ENCODE measurements around the gene KLK13.
A peak's percentile ranks its signal among the peaks of the same experiment; 100 is the strongest.

KLK13 gene, protein sequence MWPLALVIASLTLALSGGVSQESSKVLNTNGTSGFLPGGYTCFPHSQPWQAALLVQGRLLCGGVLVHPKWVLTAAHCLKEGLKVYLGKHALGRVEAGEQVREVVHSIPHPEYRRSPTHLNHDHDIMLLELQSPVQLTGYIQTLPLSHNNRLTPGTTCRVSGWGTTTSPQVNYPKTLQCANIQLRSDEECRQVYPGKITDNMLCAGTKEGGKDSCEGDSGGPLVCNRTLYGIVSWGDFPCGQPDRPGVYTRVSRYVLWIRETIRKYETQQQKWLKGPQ

DNA sequence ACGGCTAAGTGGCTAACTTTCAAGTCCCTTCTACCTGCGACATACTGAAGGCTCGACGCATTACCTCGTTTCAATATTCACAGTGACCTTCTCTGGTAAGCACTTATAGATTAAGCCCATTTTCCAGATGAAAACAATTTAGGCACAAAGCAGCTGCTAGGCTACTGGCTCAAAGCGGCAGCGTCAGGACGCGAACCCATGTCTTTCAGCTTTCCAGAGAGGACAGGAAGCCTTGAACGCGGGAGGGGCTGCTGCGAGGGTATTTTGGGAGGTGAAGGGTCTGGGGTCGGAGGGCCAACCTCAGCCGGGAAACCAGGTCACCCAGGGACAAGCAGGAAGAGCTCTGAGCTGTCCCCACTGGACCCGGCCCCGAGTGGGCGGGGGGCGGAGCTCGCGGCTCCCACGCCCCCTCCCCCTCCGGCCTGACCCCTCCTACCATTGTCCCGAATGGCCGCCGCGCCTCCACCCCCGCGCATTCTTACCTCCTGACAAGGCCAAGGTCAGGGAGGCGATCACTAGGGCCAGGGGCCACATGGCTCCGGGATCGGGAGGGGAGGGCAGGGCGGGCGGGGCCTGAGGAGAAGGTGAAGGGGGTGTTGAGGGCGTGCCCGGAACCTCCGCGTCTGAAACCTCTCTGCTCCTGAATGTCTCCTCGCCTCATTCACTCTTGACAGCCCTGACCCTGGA is at the start of gene KLK13:
Gene KLK13 (minus strand): TSS at position 559 of the 687 bp plus-strand sequence. CDS start 25 bp downstream, at position 534.
- CTCF ChIA-PET = no interaction called here
- peaks cover 4% of the 10 kb centered on the region for H3K4me1 Mint-ChIP-seq

DNA sequence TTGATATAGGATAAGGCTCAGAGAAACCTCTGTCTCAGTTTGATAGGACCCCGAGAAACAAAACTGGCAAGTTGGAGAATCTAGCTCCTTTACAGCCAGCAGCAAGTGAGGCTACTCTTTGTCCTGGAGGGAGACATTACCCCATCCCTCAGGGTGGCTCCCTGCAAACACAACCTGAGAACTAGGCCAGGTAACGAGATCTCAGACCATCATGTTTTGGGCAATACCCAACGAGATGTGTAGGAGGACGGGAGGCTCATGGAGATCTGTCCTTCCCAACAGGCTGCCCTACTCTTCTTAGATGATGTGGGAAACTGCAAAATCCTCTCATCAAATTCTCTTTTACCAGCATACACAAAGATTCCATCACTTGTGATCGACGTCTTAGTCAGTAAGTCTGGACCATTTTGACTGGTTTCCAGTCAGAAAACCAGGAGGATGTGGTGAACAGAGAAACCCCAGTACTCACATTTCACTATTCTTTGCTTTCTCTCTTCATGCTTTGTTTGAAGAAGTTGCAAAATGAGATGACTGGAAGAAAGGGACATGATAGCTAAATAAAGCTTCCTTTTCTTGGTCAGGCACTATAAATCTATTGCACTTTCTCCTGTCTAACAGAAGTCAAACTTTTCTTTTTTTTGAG is 49.3 kb upstream of the KLK13 start:
- H3K27ac Mint-ChIP-seq = peak overlapping the region; percentile 33
- H3K4me3 Mint-ChIP-seq = no peak overlapping the region
- peaks cover 48% of the 10 kb centered on the region for H3K4me1 Mint-ChIP-seq
- CTCF ChIA-PET = no interaction called here
- H3K9me3 Mint-ChIP-seq = no peaks in the 10 kb centered on the region
- DNase-seq = peak; percentile 33
- no peaks in the 10 kb centered on the region for H3K27me3 Mint-ChIP-seq
- no peaks in the 10 kb centered on the region for H3K36me3 Mint-ChIP-seq

More for the DNA sequence above, at the start of gene KLK13:
- no peaks in the 10 kb centered on the region for H3K36me3 Mint-ChIP-seq
- peaks cover 54% of the 10 kb centered on the region for H3K27me3 Mint-ChIP-seq
- no peak within 1 kb of the TSS for H3K4me3 Mint-ChIP-seq
- no peak for DNase-seq
- no peaks in the 10 kb centered on the region for H3K9me3 Mint-ChIP-seq
- H3K27ac Mint-ChIP-seq = no peak within 1 kb of the TSS

DNA sequence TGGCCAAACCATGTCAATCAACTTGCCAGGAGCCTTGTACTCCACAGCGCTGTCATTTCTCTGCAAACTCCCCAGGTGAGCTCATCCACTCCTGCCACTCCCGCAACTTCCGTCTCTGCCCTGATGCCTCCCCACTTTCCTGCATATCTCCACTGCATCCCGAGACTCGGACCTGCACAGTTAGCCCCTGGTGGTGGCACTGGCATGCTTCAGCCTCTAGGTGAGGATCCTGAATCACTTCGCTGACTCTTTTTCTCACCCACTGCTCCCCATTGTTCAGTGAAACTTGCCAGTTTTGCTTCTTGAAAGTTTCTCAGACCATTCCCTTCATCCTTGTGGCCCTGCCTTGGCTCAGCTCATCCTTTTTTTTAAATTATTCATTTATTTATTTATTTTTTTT is 46.7 kb upstream of the KLK13 start:
- DNase-seq = no peak
- peaks cover 54% of the 10 kb centered on the region for H3K4me1 Mint-ChIP-seq
- H3K27ac Mint-ChIP-seq = no peak overlapping the region
- CTCF ChIA-PET = interaction anchor here (1.7 kb wide), 1 partner anchor 148 kb away, joined by 4 read pairs; no protein-coding TSS in a partner anchor
- no peak overlapping the region for H3K4me3 Mint-ChIP-seq
- peaks cover 14% of the 10 kb centered on the region for H3K36me3 Mint-ChIP-seq
- no peaks in the 10 kb centered on the region for H3K27me3 Mint-ChIP-seq
- H3K9me3 Mint-ChIP-seq = no peaks in the 10 kb centered on the region

DNA sequence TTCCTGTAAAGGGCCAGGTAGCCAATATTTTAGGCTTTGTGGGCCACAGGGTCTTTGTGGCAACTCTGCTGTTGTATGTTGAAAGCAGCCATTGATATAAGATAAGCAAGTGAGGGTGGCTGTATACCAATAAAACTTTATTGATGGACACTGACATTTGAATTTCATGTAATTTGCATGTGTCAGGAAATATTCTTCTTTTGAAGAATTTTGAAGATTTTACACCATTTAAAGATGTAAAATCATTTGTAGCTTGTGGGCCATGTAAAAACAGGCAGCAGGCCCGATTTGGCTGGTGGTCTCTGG is 45.7 kb upstream of the KLK13 start:
- CTCF ChIA-PET = no interaction called here
- Mint-ChIP-seq H3K9me3 (no peaks in the 10 kb centered on the region), H3K36me3 (peaks cover 18% of the 10 kb centered on the region)

DNA sequence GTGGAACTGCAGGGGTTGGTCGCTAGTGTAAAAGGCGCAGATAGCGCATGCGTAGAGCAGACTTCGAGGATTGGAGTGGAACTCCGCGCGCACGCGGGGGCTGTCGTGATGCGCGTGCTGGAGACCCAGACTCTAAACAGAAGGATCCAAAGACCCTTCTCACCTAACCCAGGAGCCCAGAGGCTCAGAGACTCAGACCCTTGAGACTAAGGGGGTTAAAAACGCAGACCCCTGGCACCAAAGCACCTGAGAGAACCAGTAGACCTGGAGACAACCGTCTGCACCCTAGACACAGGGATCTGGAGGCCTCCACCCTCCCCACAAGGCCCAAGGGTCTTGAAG is 43.9 kb upstream of the KLK13 start:
- DNase-seq = no peak
- CTCF ChIA-PET = no interaction called here
- Mint-ChIP-seq H3K9me3 (no peaks in the 10 kb centered on the region), H3K27ac (peak overlapping the region; percentile 90), H3K36me3 (peaks cover 26% of the 10 kb centered on the region), H3K4me3 (peak overlapping the region; percentile 84), H3K4me1 (peaks cover 42% of the 10 kb centered on the region), H3K27me3 (no peaks in the 10 kb centered on the region)

More for the DNA sequence above, 45.7 kb upstream of the KLK13 start:
- DNase-seq = no peak
- no peaks in the 10 kb centered on the region for H3K27me3 Mint-ChIP-seq
- H3K4me3 Mint-ChIP-seq = no peak overlapping the region
- H3K4me1 Mint-ChIP-seq = peaks cover 51% of the 10 kb centered on the region
- no peak overlapping the region for H3K27ac Mint-ChIP-seq

DNA sequence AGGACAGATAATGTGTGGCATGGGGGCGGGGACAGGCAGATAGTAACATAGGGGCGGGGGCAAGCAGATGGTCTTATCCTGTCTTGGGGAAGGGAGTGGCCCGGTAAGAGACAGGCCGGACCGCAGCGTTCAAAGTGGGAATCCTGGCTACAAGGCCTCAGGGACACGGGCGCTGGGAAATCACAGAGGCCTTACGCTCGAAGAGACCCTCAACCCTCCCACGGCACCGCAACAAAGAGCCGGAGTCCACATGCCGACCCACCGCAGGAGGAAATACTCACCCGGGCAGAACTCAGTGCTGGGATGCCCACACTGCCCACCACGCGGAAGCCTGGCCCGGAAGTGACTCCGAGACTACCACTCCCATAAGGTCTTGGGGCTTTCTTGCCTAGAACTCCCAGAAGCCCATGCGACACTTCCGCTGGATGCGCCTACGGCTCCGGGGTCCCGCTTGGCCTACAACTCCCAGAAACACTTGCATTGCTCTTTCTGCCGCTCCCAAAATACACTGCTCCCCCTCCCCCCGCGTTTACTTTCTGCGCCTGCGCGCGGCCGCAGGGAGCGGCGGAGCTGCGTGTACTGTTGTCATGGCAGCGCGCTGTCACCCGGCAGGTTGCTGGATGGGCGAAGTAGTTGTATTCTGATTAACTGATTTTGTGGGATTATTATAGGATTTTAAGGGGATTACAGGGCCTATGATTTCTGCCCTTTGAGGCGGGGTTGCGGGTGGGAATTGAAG is 43.3 kb upstream of the KLK13 start, which contains the start of gene CTU1:
Gene CTU1 (minus strand): TSS at position 344 of the 739 bp plus-strand sequence. CDS start 3,840 bp downstream, outside the sequence.
- Mint-ChIP-seq H3K4me3 (peak within 1 kb of the TSS; percentile 84), H3K36me3 (peaks cover 28% of the 10 kb centered on the region), H3K27ac (peak within 1 kb of the TSS; percentile 90), H3K27me3 (no peaks in the 10 kb centered on the region), H3K9me3 (no peaks in the 10 kb centered on the region), H3K4me1 (peaks cover 43% of the 10 kb centered on the region)
- CTCF ChIA-PET = interaction anchor here (0.7 to 0.9 kb wide), 2 partner anchors 12 to 48 kb away, joined by 3 read pairs; no protein-coding TSS in a partner anchor
- DNase-seq = peak; percentile 99

DNA sequence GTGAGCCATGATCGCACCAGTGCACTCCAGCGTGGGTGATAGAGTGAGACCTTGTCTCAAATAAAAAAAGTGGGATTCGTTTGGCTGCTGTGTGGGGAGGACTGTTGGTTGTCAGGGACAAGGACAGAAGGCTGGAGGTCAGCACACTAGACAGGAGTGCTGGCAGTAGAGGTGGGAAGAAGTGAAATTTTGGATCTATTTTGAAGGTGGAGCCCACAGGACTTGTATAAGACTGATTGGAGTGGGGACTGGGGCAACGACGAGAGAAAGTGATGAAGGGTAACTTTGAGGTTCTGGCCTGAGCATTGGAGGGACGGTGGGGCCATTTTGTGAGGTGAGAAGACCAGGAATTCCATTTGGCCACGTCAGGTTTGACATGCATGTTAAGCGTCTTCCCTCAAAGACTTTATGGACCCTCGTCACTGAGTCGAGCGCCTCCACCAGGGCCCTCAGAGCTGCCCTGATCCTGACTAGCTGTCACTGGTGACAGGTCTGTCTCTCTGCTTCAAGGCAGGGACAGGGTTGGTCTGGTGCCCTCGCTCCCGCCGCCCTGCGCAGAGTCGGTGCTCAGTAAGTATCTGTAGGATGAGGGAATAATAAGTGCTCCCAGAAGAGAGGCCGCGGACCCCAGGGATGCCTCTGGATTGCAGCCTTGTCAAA is 42.6 kb upstream of the KLK13 start:
- CTCF ChIA-PET = interaction anchor here (0.7 to 0.9 kb wide), 2 partner anchors 11 to 49 kb away, joined by 3 read pairs; no protein-coding TSS in a partner anchor
- Mint-ChIP-seq H3K9me3 (no peaks in the 10 kb centered on the region), H3K4me1 (peaks cover 45% of the 10 kb centered on the region), H3K4me3 (peak overlapping the region; percentile 84), H3K27me3 (no peaks in the 10 kb centered on the region), H3K27ac (peak overlapping the region; percentile 90), H3K36me3 (peaks cover 31% of the 10 kb centered on the region)
- DNase-seq = peak; percentile 49

DNA sequence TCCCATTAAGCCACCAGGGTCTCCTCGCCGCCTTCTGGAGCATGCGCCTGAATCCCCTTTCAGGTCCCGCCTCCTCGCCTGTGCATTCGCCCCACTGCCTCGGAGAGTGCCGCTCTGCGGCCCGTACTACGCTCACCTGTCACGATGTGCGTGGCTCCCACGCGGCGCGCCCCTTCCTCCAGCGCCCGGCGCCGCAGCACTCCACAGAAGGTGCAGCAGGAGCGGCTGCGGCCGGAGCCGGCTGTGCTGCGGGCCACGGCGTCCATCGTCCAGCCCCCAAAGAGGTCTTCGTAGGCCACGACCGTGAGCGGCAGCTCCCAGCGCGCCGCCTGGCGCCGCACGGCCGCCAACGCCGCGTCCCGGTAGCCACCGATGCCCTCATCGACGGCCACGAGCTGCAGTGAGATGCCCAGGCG is 39.0 kb upstream of the KLK13 start:
- Mint-ChIP-seq H3K36me3 (peaks cover 43% of the 10 kb centered on the region), H3K9me3 (no peaks in the 10 kb centered on the region), H3K27ac (no peak overlapping the region), H3K4me1 (peaks cover 45% of the 10 kb centered on the region), H3K4me3 (no peak overlapping the region), H3K27me3 (no peaks in the 10 kb centered on the region)
- CTCF ChIA-PET = interaction anchor here (1.6 kb wide), 1 partner anchor 7 kb away, joined by 4 read pairs; no protein-coding TSS in a partner anchor
- DNase-seq = no peak

DNA sequence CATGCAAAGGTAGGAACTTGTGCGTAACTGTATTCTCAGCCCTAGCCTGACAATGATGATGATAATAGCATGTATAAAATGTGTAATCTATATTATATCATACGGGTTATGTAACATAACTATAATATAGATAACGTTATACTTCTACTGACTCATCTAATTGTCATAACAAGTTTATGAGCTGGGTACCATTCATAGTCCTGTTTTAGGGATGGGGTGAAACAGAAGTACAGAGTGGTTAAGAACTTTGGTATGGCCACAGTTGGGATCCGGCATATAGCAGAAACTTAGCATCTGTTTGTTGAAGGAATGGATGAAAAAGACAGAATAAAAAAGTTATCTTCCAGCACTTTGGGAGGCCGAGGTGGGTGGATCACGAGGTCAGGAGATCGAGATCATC is 38.1 kb upstream of the KLK13 start:
- no peak overlapping the region for H3K27ac Mint-ChIP-seq
- H3K4me3 Mint-ChIP-seq = no peak overlapping the region
- H3K4me1 Mint-ChIP-seq = peaks cover 39% of the 10 kb centered on the region
- peaks cover 43% of the 10 kb centered on the region for H3K36me3 Mint-ChIP-seq
- no peaks in the 10 kb centered on the region for H3K27me3 Mint-ChIP-seq
- H3K9me3 Mint-ChIP-seq = no peaks in the 10 kb centered on the region
- CTCF ChIA-PET = no interaction called here
- DNase-seq = no peak

DNA sequence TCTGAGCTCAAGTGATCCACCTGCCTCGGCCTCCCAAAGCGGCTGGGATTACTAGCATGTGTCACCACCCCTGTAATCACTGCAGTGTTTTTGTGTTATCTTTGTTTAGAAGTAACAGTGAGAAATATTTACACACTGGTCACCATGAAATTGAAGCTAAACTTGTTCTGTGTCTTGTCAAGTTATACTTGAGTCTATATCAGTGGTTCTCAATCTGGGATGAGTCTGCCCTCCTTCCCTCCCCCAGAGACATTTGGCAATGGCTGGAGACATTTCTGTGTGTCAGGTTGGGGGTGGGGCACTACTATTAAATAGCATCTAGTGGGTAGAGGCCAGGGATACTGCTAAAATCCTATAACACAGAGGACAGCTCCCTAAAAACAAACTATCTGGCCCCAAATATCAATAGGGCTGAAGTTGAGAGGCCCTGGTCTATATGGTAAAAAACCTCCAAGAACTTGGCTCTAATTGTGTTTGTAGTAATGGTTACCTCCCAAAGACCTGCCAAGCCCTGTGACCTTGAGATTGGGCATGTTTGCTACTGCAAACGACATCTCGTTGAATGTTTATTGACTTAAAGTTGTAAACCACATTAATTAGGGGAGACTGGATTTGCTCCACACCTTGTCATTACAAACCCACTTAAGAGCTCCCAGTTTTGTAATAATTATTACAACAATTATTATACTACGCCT is 36.4 kb upstream of the KLK13 start:
- Mint-ChIP-seq H3K9me3 (no peaks in the 10 kb centered on the region), H3K4me1 (peaks cover 42% of the 10 kb centered on the region), H3K36me3 (peaks cover 42% of the 10 kb centered on the region), H3K27me3 (no peaks in the 10 kb centered on the region), H3K4me3 (no peak overlapping the region), H3K27ac (no peak overlapping the region)
- DNase-seq = no peak
- CTCF ChIA-PET = interaction anchor here (1.5 kb wide), 1 partner anchor 80 kb away, joined by 3 read pairs; no protein-coding TSS in a partner anchor

DNA sequence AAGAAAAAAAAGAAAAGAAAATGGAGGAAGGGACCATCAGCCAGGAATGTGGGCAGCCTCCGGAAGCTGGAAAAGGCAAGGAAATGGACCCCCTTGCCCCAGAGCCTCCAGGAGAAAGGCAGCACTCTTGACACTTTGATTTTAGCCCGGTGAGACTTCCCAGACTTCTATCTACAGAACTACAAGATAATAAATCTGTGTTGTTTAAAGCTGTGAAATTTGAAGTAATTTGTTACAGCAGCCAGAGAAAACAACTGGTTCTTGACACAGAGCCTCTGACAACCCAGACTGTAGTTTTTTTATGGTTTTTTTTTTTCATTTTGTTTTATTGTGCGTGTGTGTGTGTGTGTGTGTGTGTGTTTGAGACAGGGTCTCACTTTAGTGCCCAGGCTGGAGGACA is 35.7 kb upstream of the KLK13 start:
- no peaks in the 10 kb centered on the region for H3K9me3 Mint-ChIP-seq
- H3K36me3 Mint-ChIP-seq = peaks cover 37% of the 10 kb centered on the region
- H3K4me1 Mint-ChIP-seq = peaks cover 38% of the 10 kb centered on the region
- CTCF ChIA-PET = interaction anchor here (1.5 kb wide), 1 partner anchor 79 kb away, joined by 3 read pairs; no protein-coding TSS in a partner anchor
- no peaks in the 10 kb centered on the region for H3K27me3 Mint-ChIP-seq
- no peak overlapping the region for H3K4me3 Mint-ChIP-seq
- no peak overlapping the region for H3K27ac Mint-ChIP-seq
- DNase-seq = no peak

DNA sequence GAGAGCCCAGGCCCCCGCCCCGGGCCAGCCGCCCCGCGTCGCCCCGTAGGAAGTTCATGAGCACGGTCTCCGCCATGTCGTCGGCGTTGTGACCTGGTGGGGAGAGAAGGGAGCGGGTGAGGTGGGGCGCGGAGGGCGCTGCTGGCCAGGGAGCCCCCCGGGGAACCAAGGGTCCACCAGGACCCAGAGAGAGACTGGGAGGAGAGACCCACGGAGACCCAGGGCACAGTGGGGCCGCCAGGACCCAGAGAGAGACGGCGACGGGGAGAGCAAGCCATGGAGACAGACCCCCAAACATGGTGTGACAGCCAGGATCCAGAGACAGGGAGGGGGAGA is 34.1 kb upstream of the KLK13 start:
- CTCF ChIA-PET = no interaction called here
- no peak for DNase-seq
- peaks cover 29% of the 10 kb centered on the region for H3K36me3 Mint-ChIP-seq
- H3K9me3 Mint-ChIP-seq = no peaks in the 10 kb centered on the region
- peak overlapping the region; percentile 75 for H3K27ac Mint-ChIP-seq
- no peaks in the 10 kb centered on the region for H3K27me3 Mint-ChIP-seq
- peaks cover 31% of the 10 kb centered on the region for H3K4me1 Mint-ChIP-seq
- H3K4me3 Mint-ChIP-seq = peak overlapping the region; percentile 56

DNA sequence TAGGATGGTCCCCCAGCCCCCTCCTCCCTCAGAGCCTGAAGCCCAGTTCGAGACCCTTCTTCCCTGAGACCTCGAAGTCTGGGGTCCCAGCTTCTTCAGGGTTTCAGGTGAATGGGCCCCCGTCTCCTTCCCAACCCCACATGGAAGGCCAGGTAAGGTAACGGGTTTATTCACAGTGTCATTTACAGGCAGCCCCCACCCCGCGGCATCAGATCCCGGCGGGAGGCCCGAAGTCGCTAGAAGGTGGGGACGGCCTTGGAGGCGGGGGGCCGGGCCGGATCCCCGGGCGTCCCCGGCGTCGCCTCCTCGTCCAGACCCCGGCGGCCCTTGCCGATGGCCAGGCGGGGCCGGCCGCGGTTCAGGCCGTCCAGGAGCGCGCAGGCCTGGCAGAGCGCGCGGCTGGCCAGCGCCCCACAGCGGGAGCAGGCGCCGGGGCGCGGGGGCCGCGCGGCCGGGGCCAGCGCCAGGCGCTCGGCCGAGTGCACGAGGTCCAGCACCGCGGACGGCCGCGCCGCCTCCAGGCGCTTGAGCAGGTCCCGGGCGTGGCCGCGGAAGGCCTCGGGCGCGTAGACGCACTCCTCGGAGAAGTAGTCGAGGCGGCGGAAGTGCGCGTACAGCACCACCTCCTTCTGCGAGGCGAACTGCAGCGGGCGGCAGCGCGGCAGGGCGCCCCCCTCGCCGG is 33.6 kb upstream of the KLK13 start:
- CTCF ChIA-PET = no interaction called here
- Mint-ChIP-seq H3K27me3 (no peaks in the 10 kb centered on the region), H3K27ac (no peak overlapping the region), H3K36me3 (peaks cover 29% of the 10 kb centered on the region), H3K9me3 (no peaks in the 10 kb centered on the region), H3K4me1 (peaks cover 29% of the 10 kb centered on the region), H3K4me3 (peak overlapping the region; percentile 56)
- DNase-seq = peak; percentile 68

All from activated naive CD4-positive, alpha-beta T cell treated with anti-CD3 and anti-CD28 coated beads, Interleukin-2, amount 10 ng/mL, durations not matched to agents 7 days and 5 days (primary cell).